Panc1 (cell line): Measurements from ENCODE around the gene MPP2. TPM values are rescaled to one million over a fixed set of nuclear protein-coding genes. Genes with fewer than 3 reads are reported as not detected.

Source experiments
- ATAC-seq: fragments of 200-7000 bp; cut with Tn5 transposase; 2 replicates; pipeline ENCODE4 v1.9.1; 2020; ENCODE audit warnings: mild to moderate bottlenecking, moderate library complexity
- BruUV-seq: library from RNA; stranded (reverse); fragments of 400-500 nt; replicated peaks from 2 replicates; lab custom pipeline; 2021; lab: Mats Ljungman, UMichigan
- CTCF ChIA-PET: fragments of 300-600 bp; sonication (Branson Sonifier 250); formaldehyde crosslinking; loops from one replicate; lab custom pipeline; 2022; ENCODE audit warnings: antibody characterized with exemption; lab: Charles Lee
- POLR2A ChIA-PET: fragments of 300-600 bp; sonication (Branson Sonifier 250); formaldehyde crosslinking; loops from one replicate; lab custom pipeline; 2022; ENCODE audit warnings: antibody characterized with exemption; lab: Charles Lee
- DNase-seq: peaks from one replicate; pipeline ENCODE4 v3.0.0-alpha.2; 2010; ENCODE audit warnings: low read depth, low spot score
- H3K27ac ChIP-seq: 2 replicates; pipeline ENCODE4 v1.5.1; 2011; ENCODE audit warnings: mild to moderate bottlenecking, low read length, inconsistent platforms
- H3K27me3 ChIP-seq: fragments of 200-500 bp; sonication (Bioruptor generic); 2 replicates; pipeline ENCODE4 v1.6.0; 2014; ENCODE audit warnings: low read length, inconsistent platforms; ENCODE audit not compliant: control insufficient read depth, insufficient read depth
- H3K36me3 ChIP-seq: fragments of 200-500 bp; sonication (Bioruptor generic); 2 replicates; pipeline ENCODE4 v1.5.1; 2014; ENCODE audit warnings: inconsistent platforms, mild to moderate bottlenecking, low read length, moderate library complexity; ENCODE audit not compliant: control insufficient read depth, insufficient read depth
- H3K4me1 ChIP-seq: 2 replicates; pipeline ENCODE4 v1.5.1; 2011; ENCODE audit warnings: inconsistent platforms, mild to moderate bottlenecking, low read length, moderate library complexity; ENCODE audit not compliant: control insufficient read depth, insufficient read depth
- H3K4me3 ChIP-seq, 2 experiments: 2 replicates each; pipeline ENCODE4 v1.5.1; 2011 to 2012; ENCODE audit warnings: low read depth in 2 of 2, low read length in 2 of 2, mild to moderate bottlenecking in 2 of 2, inconsistent platforms in 1 of 2, moderate library complexity in 1 of 2
- H3K9me3 ChIP-seq: fragments of 200-500 bp; sonication (Bioruptor generic); 2 replicates; pipeline ENCODE4 v1.5.1; 2014; ENCODE audit warnings: low read depth, mild to moderate bottlenecking, inconsistent platforms, low read length, moderate library complexity; ENCODE audit not compliant: control insufficient read depth, insufficient read depth
- POLR2AphosphoS5 ChIP-seq: IDR thresholded peaks from 2 replicates; pipeline ENCODE4 v1.6.1; 2012; ENCODE audit warnings: mild to moderate bottlenecking, low read depth, low read length, moderate library complexity
- SIN3A ChIP-seq: IDR thresholded peaks from 2 replicates; pipeline ENCODE4 v1.6.1; 2012; ENCODE audit warnings: low read depth, mild to moderate bottlenecking, low read length, moderate library complexity, borderline replicate concordance; ENCODE audit not compliant: insufficient read depth
- TCF7L2 ChIP-seq: IDR thresholded peaks from 2 replicates; pipeline ENCODE4 v1.6.1; 2011; ENCODE audit warnings: mild to moderate bottlenecking, low read depth, low read length, inconsistent platforms
- in situ Hi-C: cut with HindIII; loops from 2 replicates; pipeline ENCODE4 v1.10.0; 2016; ENCODE audit warnings: low sequenced_read_pairs, low pct_unique_long_range_greater_than_20kb
- intact Hi-C: fragments of 100-400 bp; cut with micrococcal nuclease; formaldehyde crosslinking; loops from one replicate; pipeline ENCODE4 v1.10.0; 2022; ENCODE audit not compliant: unreplicated experiment
- total RNA-seq: library from RNA; stranded (reverse); gene quantifications from one replicate; pipeline ENCODE4 v1.2.1, GENCODE V29; 2021; ENCODE audit not compliant: unreplicated experiment
- TF ChIP-seq, protein P1 (sequence below), 2 experiments: IDR thresholded peaks; 2 replicates each; pipeline ENCODE4 v1.6.1; 2011 to 2012; ENCODE audit warnings: low read depth in 2 of 2, control low read depth in 1 of 2, low read length in 1 of 2, mild to moderate bottlenecking in 1 of 2, moderate library complexity in 1 of 2; ENCODE audit not compliant: insufficient read depth in 1 of 2
- TF ChIP-seq, protein P2 (sequence below): fragments of 450-650 bp; IDR thresholded peaks from 2 replicates; pipeline ENCODE4 v1.5.1; 2017; ENCODE audit warnings: mild to moderate bottlenecking

The MPP2 gene
- total RNA-seq, 1 experiment from 2014 or later, result 3.5 TPM

DNA sequence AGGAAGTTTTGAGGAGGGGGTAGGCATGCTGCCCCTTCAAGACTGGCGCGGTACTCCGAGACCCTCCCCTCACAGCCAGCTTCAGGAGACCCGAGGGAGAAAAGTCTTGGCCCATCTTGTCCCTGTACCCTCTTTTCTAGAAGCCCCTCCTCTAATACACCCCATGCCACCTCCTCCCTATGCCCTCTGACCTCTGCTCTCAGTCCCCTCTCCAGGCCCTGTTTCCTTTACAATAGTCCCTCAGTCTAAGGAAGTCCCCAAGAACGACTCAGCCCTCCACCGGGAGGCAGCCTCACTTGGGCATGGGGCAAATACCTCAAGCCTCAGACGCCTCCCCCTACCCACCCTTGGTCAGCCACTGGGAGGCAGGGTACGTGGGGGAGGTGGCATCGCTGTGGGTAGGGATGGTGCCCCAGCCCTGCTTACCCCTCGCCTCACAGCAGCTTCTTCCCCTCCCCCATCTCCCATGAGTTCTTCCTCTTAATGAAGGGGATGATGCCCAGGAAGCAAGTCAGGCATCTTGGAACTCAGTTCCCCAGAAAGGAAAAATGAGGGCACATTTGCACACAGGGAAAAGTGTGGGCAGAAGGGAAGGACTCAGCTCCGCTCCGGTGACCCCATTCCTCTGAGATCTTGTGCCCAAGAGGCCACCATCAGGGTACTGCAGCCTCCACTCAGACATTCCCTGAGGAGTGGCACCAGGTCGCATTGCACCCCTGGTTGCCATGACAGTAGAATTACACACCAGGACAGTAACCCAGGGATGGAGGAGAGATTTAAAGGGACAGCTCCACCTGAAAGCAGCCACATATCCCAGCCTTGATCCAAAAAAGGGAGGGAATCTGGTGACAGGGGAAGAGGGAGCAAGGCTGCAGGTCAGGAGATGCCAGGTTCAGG, 6.2 kb downstream of the MPP2 start:
- intact Hi-C loops, result no loop called here
- DNase-seq, result no peak
- TF ChIP-seq, protein P1, sequence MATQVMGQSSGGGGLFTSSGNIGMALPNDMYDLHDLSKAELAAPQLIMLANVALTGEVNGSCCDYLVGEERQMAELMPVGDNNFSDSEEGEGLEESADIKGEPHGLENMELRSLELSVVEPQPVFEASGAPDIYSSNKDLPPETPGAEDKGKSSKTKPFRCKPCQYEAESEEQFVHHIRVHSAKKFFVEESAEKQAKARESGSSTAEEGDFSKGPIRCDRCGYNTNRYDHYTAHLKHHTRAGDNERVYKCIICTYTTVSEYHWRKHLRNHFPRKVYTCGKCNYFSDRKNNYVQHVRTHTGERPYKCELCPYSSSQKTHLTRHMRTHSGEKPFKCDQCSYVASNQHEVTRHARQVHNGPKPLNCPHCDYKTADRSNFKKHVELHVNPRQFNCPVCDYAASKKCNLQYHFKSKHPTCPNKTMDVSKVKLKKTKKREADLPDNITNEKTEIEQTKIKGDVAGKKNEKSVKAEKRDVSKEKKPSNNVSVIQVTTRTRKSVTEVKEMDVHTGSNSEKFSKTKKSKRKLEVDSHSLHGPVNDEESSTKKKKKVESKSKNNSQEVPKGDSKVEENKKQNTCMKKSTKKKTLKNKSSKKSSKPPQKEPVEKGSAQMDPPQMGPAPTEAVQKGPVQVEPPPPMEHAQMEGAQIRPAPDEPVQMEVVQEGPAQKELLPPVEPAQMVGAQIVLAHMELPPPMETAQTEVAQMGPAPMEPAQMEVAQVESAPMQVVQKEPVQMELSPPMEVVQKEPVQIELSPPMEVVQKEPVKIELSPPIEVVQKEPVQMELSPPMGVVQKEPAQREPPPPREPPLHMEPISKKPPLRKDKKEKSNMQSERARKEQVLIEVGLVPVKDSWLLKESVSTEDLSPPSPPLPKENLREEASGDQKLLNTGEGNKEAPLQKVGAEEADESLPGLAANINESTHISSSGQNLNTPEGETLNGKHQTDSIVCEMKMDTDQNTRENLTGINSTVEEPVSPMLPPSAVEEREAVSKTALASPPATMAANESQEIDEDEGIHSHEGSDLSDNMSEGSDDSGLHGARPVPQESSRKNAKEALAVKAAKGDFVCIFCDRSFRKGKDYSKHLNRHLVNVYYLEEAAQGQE (IDR thresholded peaks at IDR 0.05; ENCODE audit: insufficient read depth in 1 of 2, low read depth in 2 of 2, low read length in 1 of 2), result no peak
- TF ChIP-seq POLR2AphosphoS5, result no peak
- TF ChIP-seq, protein P2, sequence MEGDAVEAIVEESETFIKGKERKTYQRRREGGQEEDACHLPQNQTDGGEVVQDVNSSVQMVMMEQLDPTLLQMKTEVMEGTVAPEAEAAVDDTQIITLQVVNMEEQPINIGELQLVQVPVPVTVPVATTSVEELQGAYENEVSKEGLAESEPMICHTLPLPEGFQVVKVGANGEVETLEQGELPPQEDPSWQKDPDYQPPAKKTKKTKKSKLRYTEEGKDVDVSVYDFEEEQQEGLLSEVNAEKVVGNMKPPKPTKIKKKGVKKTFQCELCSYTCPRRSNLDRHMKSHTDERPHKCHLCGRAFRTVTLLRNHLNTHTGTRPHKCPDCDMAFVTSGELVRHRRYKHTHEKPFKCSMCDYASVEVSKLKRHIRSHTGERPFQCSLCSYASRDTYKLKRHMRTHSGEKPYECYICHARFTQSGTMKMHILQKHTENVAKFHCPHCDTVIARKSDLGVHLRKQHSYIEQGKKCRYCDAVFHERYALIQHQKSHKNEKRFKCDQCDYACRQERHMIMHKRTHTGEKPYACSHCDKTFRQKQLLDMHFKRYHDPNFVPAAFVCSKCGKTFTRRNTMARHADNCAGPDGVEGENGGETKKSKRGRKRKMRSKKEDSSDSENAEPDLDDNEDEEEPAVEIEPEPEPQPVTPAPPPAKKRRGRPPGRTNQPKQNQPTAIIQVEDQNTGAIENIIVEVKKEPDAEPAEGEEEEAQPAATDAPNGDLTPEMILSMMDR, result no peak

GRCh38 chr17:43900183-43900857, 7.0 kb downstream of the MPP2 start:
- in situ Hi-C loops, result no loop called here
- POLR2A ChIA-PET, result interaction anchor here (1.0 kb wide), 1 partner anchor 67 kb away, joined by 5 read pairs; no protein-coding TSS in a partner anchor
- peak overlapping the region; percentile 39; the same call in 1 of the 2 replicates for H3K27ac ChIP-seq

More for the DNA sequence above, 6.2 kb downstream of the MPP2 start:
- H3K4me3 ChIP-seq, result peak overlapping the region; percentile 49 to 58
- BruUV-seq, result no TSS peak
- in situ Hi-C loops, result no loop called here
- H3K27ac ChIP-seq, result no peak overlapping the region; the same call in 1 of the 2 replicates
- H3K4me1 ChIP-seq, result peaks cover 9% of the 10 kb centered on the region
- ATAC-seq, result peak; percentile 33; the same call in 1 of the 2 replicates
- H3K9me3 ChIP-seq, result no peaks in the 10 kb centered on the region
- ChIA-PET CTCF (no interaction called here), POLR2A (no interaction called here)
- no peaks in the 10 kb centered on the region; the same call in 1 of the 2 replicates for H3K36me3 ChIP-seq
- H3K27me3 ChIP-seq, result no peaks in the 10 kb centered on the region

More at GRCh38 chr17:43900183-43900857, 7.0 kb downstream of the MPP2 start:
- CTCF ChIA-PET, result interaction anchor here (0.6 kb wide), 1 partner anchor 207 kb away, joined by 3 read pairs; no protein-coding TSS in a partner anchor
- TF ChIP-seq POLR2AphosphoS5 (no peak), TCF7L2 (no peak), SIN3A (no peak)
- TF ChIP-seq, protein P2, result no peak
- TF ChIP-seq, protein P1 (IDR thresholded peaks at IDR 0.05; ENCODE audit: insufficient read depth in 1 of 2, low read depth in 2 of 2, low read length in 1 of 2), result no peak
- no TSS peak for BruUV-seq
- ATAC-seq, result peak; percentile 99
- peak; percentile 18 for DNase-seq
- peaks cover 9% of the 10 kb centered on the region for H3K4me1 ChIP-seq
- peak overlapping the region; percentile 49 to 58 for H3K4me3 ChIP-seq
- no peaks in the 10 kb centered on the region for H3K27me3 ChIP-seq
- H3K9me3 ChIP-seq, result no peaks in the 10 kb centered on the region
- H3K36me3 ChIP-seq, result no peaks in the 10 kb centered on the region; the same call in 1 of the 2 replicates
- intact Hi-C loops, result no loop called here
